ENCODE measurements around the gene IL4R. TPM values are rescaled to one million over a fixed set of nuclear protein-coding genes. Genes with fewer than 3 reads are reported as not detected.

The IL4R gene
- total and polyA plus RNA-seq, 2 experiments from 2014 or later, result 6.4 to 17.6 TPM

- peaks cover 10% of the 10 kb centered on the region for H3F3A ChIP-seq (replicated peaks; ENCODE audit: low read depth)
- no peaks in the 10 kb centered on the region for H3K9me2 ChIP-seq (ENCODE audit: insufficient read depth)
- H3K79me2 ChIP-seq (replicated peaks; ENCODE audit: insufficient read depth), result peaks cover 55% of the 10 kb centered on the region
- H3K36me3 ChIP-seq (ENCODE audit: insufficient read depth), result no peaks in the 10 kb centered on the region
- no peaks in the 10 kb centered on the region for H4K20me1 ChIP-seq (replicated peaks; ENCODE audit: insufficient read depth)
- no peak overlapping the region for H2AFZ ChIP-seq
- Mint-ChIP-seq H3K36me3 (ENCODE audit: low read depth) (no peaks in the 10 kb centered on the region; the same call in 2 of the 3 replicates), H3K9me3 (peaks cover 2% of the 10 kb centered on the region; the same call in 1 of the 3 replicates), H3K27me3 (ENCODE audit: insufficient read depth, low read depth, poor library complexity) (peaks cover 9% of the 10 kb centered on the region), H3K27ac (no peak overlapping the region), H3K4me1 (peaks cover 62% of the 10 kb centered on the region), H3K4me3 (no peak overlapping the region; the same call in 2 of the 3 replicates)
- no peak overlapping the region for H3K4me2 ChIP-seq
- peaks cover 47% of the 10 kb centered on the region for H3K4me1 ChIP-seq (ENCODE audit: insufficient read depth)
- no peak for TF ChIP-seq POLR2AphosphoS5 (IDR thresholded peaks at IDR 0.05; ENCODE audit: low read depth)
- no peak for TF ChIP-seq CTCF (conservative IDR thresholded peaks at IDR 0.05; ENCODE audit: low read depth in 2 of 2)
- no peak for TF ChIP-seq NANOG (IDR thresholded peaks at IDR 0.05; ENCODE audit: borderline replicate concordance)
- no peak for TF ChIP-seq ETS1 (IDR thresholded peaks at IDR 0.05)
- no peak for TF ChIP-seq EZH2 (IDR thresholded peaks at IDR 0.05; ENCODE audit: low read depth, unreplicated experiment)
- no peak for TF ChIP-seq CREB1 (CRISPR knock-in tag; IDR thresholded peaks at IDR 0.05; ENCODE audit: low read depth)
- no peak for TF ChIP-seq ZNF331 (CRISPR knock-in tag; IDR thresholded peaks at IDR 0.05; ENCODE audit: low read depth)
- no peak for TF ChIP-seq ZNF462 (CRISPR knock-in tag; IDR thresholded peaks at IDR 0.05)
- no peak for TF ChIP-seq EZH2phosphoT487 (IDR thresholded peaks at IDR 0.05; ENCODE audit: unreplicated experiment)
- no peak for TF ChIP-seq REST (IDR thresholded peaks at IDR 0.05; ENCODE audit: unreplicated experiment)
- no peak for TF ChIP-seq ZNF114 (CRISPR knock-in tag; IDR thresholded peaks at IDR 0.05)
- no peak for TF ChIP-seq STAT1 (IDR thresholded peaks at IDR 0.05; ENCODE audit: unreplicated experiment)
- TF ChIP-seq JUNB (IDR thresholded peaks at IDR 0.05; ENCODE audit: unreplicated experiment), result no peak
- H3K27ac ChIP-seq (ENCODE audit: low read depth), result no peak overlapping the region
- H3K27me3 ChIP-seq (ENCODE audit: insufficient read depth), result no peaks in the 10 kb centered on the region
- ATAC-seq (no peak), DNase-seq (ENCODE audit: low spot score) (no peak)
- no peak overlapping the region for H3K4me3 ChIP-seq
Observed at GRCh38 chr16:27322858-27323780, 9.3 kb downstream of the IL4R start.

Measured in GM23338 (cell line).